ENCODE data around the gene METAP2. TPM values are rescaled to one million over a fixed set of nuclear protein-coding genes. Genes with fewer than 3 reads are reported as not detected.

Gene METAP2
- total RNA-seq, 1 experiment from 2014 or later, result 86.1 TPM

GRCh38 chr12:95554532-95555071 is 80.7 kb downstream of the METAP2 start:
- no peak for TF ChIP-seq SIN3A (IDR thresholded peaks at IDR 0.05; ENCODE audit: borderline replicate concordance, insufficient read depth, low read depth, low read length)
- no peak for TF ChIP-seq TCF7L2 (IDR thresholded peaks at IDR 0.05; ENCODE audit: low read depth, low read length)
- no peak for TF ChIP-seq REST (IDR thresholded peaks at IDR 0.05; ENCODE audit: insufficient read depth in 1 of 2, low read depth in 2 of 2, low read length in 1 of 2)
- no peak for TF ChIP-seq CTCF (IDR thresholded peaks at IDR 0.05)
- TF ChIP-seq POLR2AphosphoS5 (IDR thresholded peaks at IDR 0.05; ENCODE audit: low read depth, low read length), result no peak
- DNase-seq (ENCODE audit: low read depth, low spot score), result no peak
- no peak overlapping the region for H3K27ac ChIP-seq (ENCODE audit: low read length)
- H3K9me3 ChIP-seq (ENCODE audit: control insufficient read depth, insufficient read depth, low read depth, low read length), result no peaks in the 10 kb centered on the region
- no peaks in the 10 kb centered on the region for H3K4me1 ChIP-seq (ENCODE audit: control insufficient read depth, insufficient read depth, low read length)
- in situ Hi-C loops (cut with HindIII; ENCODE audit: low pct_unique_long_range_greater_than_20kb, low sequenced_read_pairs) (no loop called here), intact Hi-C loops (cut with micrococcal nuclease; ENCODE audit: unreplicated experiment) (no loop called here)
- no peak overlapping the region for H3K4me3 ChIP-seq (ENCODE audit: low read depth in 2 of 2, low read length in 2 of 2)
- POLR2A ChIA-PET, result no interaction called here
- H3K27me3 ChIP-seq (ENCODE audit: control insufficient read depth, insufficient read depth, low read length), result no peaks in the 10 kb centered on the region
- BruUV-seq (replicated peaks), result no TSS peak
- no peak for ATAC-seq
- no peaks in the 10 kb centered on the region for H3K36me3 ChIP-seq (ENCODE audit: control insufficient read depth, insufficient read depth, low read length)
- CTCF ChIA-PET, result no interaction called here

- in situ Hi-C loops (cut with HindIII; ENCODE audit: low pct_unique_long_range_greater_than_20kb, low sequenced_read_pairs) (no loop called here), intact Hi-C loops (cut with micrococcal nuclease; ENCODE audit: unreplicated experiment) (no loop called here)
- Histone ChIP-seq H3K27me3 (ENCODE audit: control insufficient read depth, insufficient read depth, low read length) (no peaks in the 10 kb centered on the region), H3K27ac (ENCODE audit: low read length) (no peak overlapping the region), H3K4me3 (ENCODE audit: low read depth in 2 of 2, low read length in 2 of 2) (no peak overlapping the region), H3K36me3 (ENCODE audit: control insufficient read depth, insufficient read depth, low read length) (no peaks in the 10 kb centered on the region), H3K4me1 (ENCODE audit: control insufficient read depth, insufficient read depth, low read length) (no peaks in the 10 kb centered on the region), H3K9me3 (ENCODE audit: control insufficient read depth, insufficient read depth, low read depth, low read length) (no peaks in the 10 kb centered on the region)
- TF ChIP-seq POLR2AphosphoS5 (IDR thresholded peaks at IDR 0.05; ENCODE audit: low read depth, low read length), result no peak
- TF ChIP-seq TCF7L2 (IDR thresholded peaks at IDR 0.05; ENCODE audit: low read depth, low read length), result no peak
- no peak for TF ChIP-seq SIN3A (IDR thresholded peaks at IDR 0.05; ENCODE audit: borderline replicate concordance, insufficient read depth, low read depth, low read length)
- ChIA-PET POLR2A (no interaction called here), CTCF (interaction anchor here (0.7 kb wide), 1 partner anchor 25 kb away, joined by 3 read pairs; no protein-coding TSS in a partner anchor)
- ATAC-seq (no peak), DNase-seq (ENCODE audit: low read depth, low spot score) (no peak)
- BruUV-seq (replicated peaks), result no TSS peak
Measured at GRCh38 chr12:95557625-95558024, 83.7 kb downstream of the METAP2 start.

Other genes starting within 250 kb of the METAP2 start
- gene USP44, start 77.3 kb downstream of the METAP2 start, total RNA-seq (2021; ENCODE audit: unreplicated experiment), result 0.10 TPM

All from Panc1 (cell line).